ENCODE results near the gene ZNF280A. TPM values are rescaled to one million over a fixed set of nuclear protein-coding genes. Genes with fewer than 3 reads are reported as not detected.
"Not testable (repeated sequence)": the region's sequence is repeated elsewhere in the genome, so short reads cannot be mapped to it uniquely, and the experiment has no call there.

Gene ZNF280A
- total RNA-seq, 1 donor from 2014 or later = not detected

- DNase-seq (ENCODE audit: low spot score) = not testable (repeated sequence)
These were observed 51.1 kb downstream of the ZNF280A start for GRCh38 chr22:22468794-22469469.

- DNase-seq (ENCODE audit: low spot score) = no peak
These were observed 53.0 kb downstream of the ZNF280A start for GRCh38 chr22:22467112-22467511.

- no peak for DNase-seq (ENCODE audit: low spot score)
These were observed 54.3 kb downstream of the ZNF280A start for GRCh38 chr22:22465782-22466181.

GRCh38 chr22:22465094-22465602 lies 54.9 kb downstream of the ZNF280A start:
- no peak for DNase-seq (ENCODE audit: low spot score)

GRCh38 chr22:22464541-22465054 lies 55.5 kb downstream of the ZNF280A start:
- DNase-seq (ENCODE audit: low spot score) = no peak

- peak; percentile 54 for DNase-seq (ENCODE audit: low spot score)
These were observed 56.1 kb downstream of the ZNF280A start for GRCh38 chr22:22463855-22464540.

Other genes starting within 250 kb of the ZNF280A start
- gene ZNF280B, start 11.5 kb downstream of the ZNF280A start, total RNA-seq = 1.3 TPM
- 1.5 TPM for gene PRAME, start 39.0 kb upstream of the ZNF280A start, total RNA-seq
- gene GGTLC2, start 124.3 kb upstream of the ZNF280A start, total RNA-seq = not detected

Data from mucosa of gallbladder (tissue), 1 donor.